Right renal pelvis (tissue), 4 donors: Measurements from ENCODE around the gene DHX38. TPM values are rescaled to one million over a fixed set of nuclear protein-coding genes. Genes with fewer than 3 reads are reported as not detected.
A peak's percentile ranks its signal among the peaks of the same experiment; 100 is the strongest.
"Not testable (repeated sequence)": the region's sequence is repeated elsewhere in the genome, so short reads cannot be mapped to it uniquely, and the experiment has no call there.

ENCODE experiments used
- DNase-seq, 4 donors: peaks; one replicate each; pipeline ENCODE4 v3.0.0-alpha.2; 2013; ENCODE audit warnings: low read depth in 4 of 4, low spot score in 3 of 4, missing footprints in 1 of 4
- polyA plus RNA-seq, 4 donors: library from polyadenylated mRNA; unstranded; fragments of 120-200 nt; gene quantifications; one replicate each; pipeline ENCODE4 v1.2.1, GENCODE V29; 2013; ENCODE audit not compliant: insufficient read length in 4 of 4

The DHX38 gene
- polyA plus RNA-seq = 10 to 100 TPM; 61.3 to 70.3 (median 63.3) TPM

- peak; percentile 90 to 98 (median 98) for DNase-seq
Measured at GRCh38 chr16:72093448-72094265, at the start of gene DHX38, which contains the start of gene TXNL4B. Gene DHX38, plus strand, starts transcription at chr16:72093847. Its CDS starts 2,311 bp downstream, at chr16:72096158. Gene TXNL4B, minus strand, starts transcription at chr16:72093620. Its CDS starts 2,871 bp downstream, at chr16:72090749.

- no peak for DNase-seq
Measured at GRCh38 chr16:72044296-72044695, 49.4 kb upstream of the DHX38 start.

- DNase-seq = no peak
Measured at GRCh38 chr16:72044825-72045359, 48.8 kb upstream of the DHX38 start.

- DNase-seq = no peak
Measured at GRCh38 chr16:72049110-72049509, 44.5 kb upstream of the DHX38 start.

- no peak for DNase-seq
Measured at GRCh38 chr16:72050769-72051464, 42.7 kb upstream of the DHX38 start.

- DNase-seq = no peak
Measured at GRCh38 chr16:72051818-72052217, 41.8 kb upstream of the DHX38 start.

GRCh38 chr16:72054254-72054847 is 39.3 kb upstream of the DHX38 start, which contains the start of gene HP:
Gene HP, plus strand, starts transcription at chr16:72054505. Its CDS starts 148 bp downstream, at chr16:72054653.
- not testable (repeated sequence) for DNase-seq

GRCh38 chr16:72055911-72056310 is 37.7 kb upstream of the DHX38 start:
- no peak for DNase-seq

GRCh38 chr16:72057313-72057712 is 36.3 kb upstream of the DHX38 start:
- not testable (repeated sequence) for DNase-seq

- not testable (repeated sequence) for DNase-seq
Measured at GRCh38 chr16:72059060-72059459, 34.6 kb upstream of the DHX38 start.

- DNase-seq = no peak
Measured at GRCh38 chr16:72060405-72060804, 33.2 kb upstream of the DHX38 start.

GRCh38 chr16:72061564-72061963 is 32.1 kb upstream of the DHX38 start:
- DNase-seq = no peak

- DNase-seq = no peak
Measured at GRCh38 chr16:72064361-72064894, 29.2 kb upstream of the DHX38 start.

- DNase-seq = no peak
Measured at GRCh38 chr16:72066747-72067146, 26.9 kb upstream of the DHX38 start.

- DNase-seq = no peak
Measured at GRCh38 chr16:72068930-72069329, 24.7 kb upstream of the DHX38 start.

GRCh38 chr16:72072514-72073342 is 20.9 kb upstream of the DHX38 start:
- DNase-seq = no peak

- DNase-seq = no peak
Measured at GRCh38 chr16:72073560-72074230, 20.0 kb upstream of the DHX38 start.

GRCh38 chr16:72075067-72075466 is 18.6 kb upstream of the DHX38 start:
- DNase-seq = not testable (repeated sequence)
